GM12801 (cell line): ENCODE results near the gene DUSP3.

ENCODE experiments used
- TF ChIP-seq, protein P1 (sequence below): IDR thresholded peaks from one replicate; pipeline ENCODE4 v1.5.1; 2011; ENCODE audit warnings: control low read depth; ENCODE audit not compliant: insufficient read length; ENCODE audit errors: extremely low read depth

The DUSP3 gene

DNA sequence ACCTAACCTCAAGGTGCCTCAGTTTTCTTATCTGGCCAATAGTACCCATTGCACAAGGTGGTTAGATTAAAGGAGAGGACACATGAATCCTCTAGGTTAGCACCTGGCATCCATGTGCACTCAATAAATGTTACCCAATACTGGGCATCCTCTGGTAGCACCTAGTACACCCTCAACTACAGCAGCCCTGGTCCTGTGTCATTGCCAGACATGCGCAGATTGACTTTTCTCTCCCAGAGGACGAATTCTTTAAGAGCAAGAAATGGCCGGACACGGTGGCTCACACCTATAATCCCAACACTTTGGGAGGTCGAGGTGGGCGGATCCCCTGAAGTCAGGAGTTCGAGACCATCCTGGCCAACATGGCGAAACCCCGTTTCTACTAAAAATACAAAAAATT lies 7.3 kb downstream of the DUSP3 start:
- TF ChIP-seq, protein P1, sequence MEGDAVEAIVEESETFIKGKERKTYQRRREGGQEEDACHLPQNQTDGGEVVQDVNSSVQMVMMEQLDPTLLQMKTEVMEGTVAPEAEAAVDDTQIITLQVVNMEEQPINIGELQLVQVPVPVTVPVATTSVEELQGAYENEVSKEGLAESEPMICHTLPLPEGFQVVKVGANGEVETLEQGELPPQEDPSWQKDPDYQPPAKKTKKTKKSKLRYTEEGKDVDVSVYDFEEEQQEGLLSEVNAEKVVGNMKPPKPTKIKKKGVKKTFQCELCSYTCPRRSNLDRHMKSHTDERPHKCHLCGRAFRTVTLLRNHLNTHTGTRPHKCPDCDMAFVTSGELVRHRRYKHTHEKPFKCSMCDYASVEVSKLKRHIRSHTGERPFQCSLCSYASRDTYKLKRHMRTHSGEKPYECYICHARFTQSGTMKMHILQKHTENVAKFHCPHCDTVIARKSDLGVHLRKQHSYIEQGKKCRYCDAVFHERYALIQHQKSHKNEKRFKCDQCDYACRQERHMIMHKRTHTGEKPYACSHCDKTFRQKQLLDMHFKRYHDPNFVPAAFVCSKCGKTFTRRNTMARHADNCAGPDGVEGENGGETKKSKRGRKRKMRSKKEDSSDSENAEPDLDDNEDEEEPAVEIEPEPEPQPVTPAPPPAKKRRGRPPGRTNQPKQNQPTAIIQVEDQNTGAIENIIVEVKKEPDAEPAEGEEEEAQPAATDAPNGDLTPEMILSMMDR: no peak

DNA sequence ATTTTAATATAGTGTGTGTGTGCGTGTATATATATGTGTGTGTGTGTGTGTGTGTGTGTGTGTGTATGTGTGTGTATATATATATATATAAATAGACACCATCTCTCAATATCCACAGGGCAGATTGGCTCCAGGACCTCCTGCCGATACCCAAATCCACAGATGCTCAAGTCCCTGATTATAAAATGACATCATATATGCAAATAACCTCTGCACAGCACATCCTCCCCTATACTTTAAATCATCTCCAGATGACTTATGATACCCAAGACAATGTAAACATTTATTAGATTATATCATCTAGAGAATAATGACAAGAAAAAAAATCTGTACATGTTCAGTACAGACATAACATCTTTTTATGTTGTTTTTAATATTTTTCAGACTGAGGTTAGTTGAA lies 7.8 kb downstream of the DUSP3 start:
- TF ChIP-seq, protein P1: no peak

DNA sequence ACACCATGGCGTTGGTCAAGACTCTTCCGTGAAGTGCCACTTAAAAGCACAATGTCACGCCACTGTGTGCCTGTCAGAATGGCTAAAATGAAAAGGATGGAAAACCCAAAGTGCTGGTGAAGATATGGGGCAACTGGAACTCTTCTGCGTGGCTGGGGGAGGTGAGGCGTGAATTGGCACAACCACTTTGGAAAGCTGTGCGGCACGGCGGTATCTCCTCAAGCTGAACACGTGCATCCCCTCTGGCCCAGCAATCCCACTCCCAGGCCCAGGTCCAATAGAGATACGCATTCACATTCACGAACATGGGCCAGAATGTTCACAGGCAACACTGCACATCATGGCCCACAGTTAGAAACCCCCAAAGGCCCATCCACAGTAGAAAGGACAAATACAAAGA lies 8.9 kb downstream of the DUSP3 start:
- TF ChIP-seq, protein P1: no peak

DNA sequence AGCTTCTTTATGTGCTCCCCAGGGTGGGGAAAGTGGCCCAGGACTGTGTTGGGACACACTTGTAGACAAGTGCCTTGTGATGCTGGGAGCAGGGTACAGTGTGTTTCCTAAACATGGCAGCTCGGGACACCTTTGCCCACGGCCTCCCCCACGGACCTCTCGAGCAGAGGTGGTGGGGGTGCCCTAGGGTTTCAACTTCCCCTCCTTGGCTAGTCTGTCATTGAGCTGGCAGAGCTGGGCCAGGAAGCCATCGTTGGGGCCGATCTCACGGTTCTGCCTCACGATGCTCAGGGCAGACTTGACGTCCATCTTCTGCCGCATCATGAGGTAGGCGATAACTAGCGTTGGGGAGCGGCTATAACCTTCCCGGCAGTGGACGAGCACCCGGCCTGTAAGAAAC lies 9.4 kb downstream of the DUSP3 start:
- TF ChIP-seq, protein P1: no peak

DNA sequence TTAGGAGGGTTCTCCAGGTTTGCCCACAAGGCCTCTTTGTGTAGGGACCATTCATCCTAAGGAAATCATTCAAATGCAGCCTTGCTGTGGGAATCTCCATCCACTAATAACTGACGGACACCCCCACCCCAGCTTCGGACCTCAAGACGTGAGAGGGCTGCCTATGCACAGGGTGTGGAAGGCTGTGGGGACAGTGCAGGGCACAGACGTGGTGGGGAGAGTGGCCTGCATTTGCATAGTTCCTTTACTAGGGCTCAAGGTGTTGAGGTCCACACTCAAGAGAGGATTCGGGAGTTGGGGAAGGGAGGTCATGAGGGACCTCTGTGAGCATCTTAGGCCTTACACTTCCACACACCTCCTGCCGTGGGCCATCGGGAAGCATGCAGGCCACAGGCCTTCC lies 9.8 kb downstream of the DUSP3 start:
- TF ChIP-seq, protein P1: no peak

DNA sequence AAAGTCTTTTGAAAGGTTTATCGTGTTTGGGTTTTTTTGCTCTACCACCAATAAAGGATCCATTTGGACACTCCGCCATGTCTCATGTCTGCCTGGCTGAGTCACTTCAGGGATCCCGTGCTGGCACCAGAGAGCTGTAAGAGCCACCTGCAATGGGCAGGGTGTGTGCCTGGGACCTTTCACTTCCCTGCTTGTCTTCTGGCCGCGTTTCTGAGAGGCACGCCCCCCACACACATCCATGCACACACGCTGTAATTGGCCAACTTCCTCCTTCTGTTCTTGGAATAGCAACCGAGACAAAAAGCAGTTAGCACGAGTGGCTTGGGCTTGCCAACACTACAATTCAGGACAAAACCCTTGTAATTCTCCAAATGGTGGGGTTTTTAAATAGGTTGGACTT lies 10.4 kb downstream of the DUSP3 start:
- TF ChIP-seq, protein P1: no peak

DNA sequence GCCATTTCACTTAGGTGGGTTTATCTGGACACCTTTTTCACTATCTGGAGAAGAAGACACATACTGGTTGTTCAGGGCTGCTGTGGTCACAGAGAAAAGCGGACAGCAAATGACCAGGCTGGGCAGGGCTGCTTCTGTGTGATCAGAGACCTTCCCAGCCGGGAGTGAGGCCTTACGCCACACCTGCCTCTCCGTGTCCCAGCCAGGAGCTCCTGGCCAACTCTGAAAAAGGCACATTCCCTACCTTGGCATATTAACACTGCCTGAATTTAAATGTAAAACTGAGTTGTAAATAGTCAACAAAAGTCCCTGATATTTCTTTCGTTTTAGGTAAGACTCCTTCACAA lies 11.1 kb downstream of the DUSP3 start:
- TF ChIP-seq, protein P1: no peak
